HG02840 (cell line): Measurements from ENCODE around the gene IRS4.

Source experiments
- ATAC-seq: cut with Tn5 transposase; IDR thresholded peaks from one replicate; pipeline ENCODE4 v1.9.1; 2021; ENCODE audit warnings: mild to moderate bottlenecking, moderate library complexity, moderate number of reproducible peaks; ENCODE audit not compliant: unreplicated experiment, low FRiP score

The IRS4 gene

DNA sequence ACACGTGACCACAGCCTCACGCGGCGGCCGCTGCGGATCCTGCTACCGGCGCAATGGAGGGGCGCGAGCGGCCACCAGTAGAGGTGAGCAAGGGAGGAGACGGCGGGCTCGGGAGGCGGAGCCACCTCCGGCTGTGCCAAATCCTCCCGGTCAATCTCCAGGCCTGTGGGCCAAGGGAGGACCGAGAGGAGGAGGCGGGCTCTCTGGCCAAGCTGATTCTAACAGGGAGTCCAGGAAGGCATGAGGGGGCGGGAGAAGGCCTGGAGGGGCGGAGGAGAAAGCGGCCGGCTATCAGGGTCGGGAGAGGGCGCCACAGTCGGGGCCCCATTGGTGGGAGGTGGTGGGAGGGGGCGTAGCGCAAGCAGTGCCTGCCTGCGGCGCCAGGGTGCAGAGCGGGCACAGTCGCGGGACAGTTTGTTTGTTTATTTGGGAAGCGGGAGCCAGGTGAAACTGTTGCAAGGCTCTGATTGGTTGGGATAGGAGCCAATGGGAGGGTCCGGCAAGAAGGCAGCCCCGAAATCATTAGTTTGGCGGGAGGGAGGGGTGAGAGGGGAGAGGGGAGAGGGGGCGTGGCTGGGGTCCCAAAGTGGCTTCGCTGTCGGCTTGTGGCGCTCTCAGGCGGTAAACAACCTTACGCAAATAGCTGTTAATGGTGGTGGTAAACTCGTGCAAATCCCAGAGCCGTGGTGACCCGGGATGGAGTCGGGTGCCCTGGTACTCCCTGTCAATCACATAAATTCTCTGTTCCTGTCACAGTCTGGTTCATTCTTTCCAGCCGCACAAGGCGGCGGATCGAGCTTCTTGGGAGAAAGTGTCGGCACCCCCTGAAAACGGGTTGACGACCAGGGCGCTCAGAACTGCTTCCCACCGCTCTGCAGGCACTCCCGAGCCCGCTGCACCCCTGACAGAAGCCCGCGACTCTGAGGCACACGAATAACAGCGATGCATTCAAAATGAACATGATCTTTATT is at the start of gene IRS4:
IRS4 (minus strand) TSS at position 55 of the 971 bp plus-strand sequence.
- ATAC-seq, result no peak

DNA sequence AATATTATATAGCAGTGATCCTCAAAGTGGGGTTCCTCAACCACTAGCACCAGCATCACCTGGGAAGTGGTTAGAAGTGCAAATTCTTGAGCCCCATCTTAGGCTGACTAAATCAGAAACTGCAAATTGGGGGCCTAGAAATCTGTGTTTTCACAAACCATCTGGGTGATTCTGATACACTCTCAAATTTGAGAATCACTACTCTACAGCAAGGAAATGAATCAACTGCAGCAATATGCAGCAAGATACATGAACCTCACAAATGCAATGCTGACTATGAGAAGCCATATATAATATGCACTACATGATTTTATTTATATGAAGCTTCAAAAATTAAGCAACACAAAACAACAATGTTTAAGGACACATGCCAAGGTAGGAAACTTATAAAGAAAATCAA is 36.2 kb upstream of the IRS4 start:
- no peak for ATAC-seq

DNA sequence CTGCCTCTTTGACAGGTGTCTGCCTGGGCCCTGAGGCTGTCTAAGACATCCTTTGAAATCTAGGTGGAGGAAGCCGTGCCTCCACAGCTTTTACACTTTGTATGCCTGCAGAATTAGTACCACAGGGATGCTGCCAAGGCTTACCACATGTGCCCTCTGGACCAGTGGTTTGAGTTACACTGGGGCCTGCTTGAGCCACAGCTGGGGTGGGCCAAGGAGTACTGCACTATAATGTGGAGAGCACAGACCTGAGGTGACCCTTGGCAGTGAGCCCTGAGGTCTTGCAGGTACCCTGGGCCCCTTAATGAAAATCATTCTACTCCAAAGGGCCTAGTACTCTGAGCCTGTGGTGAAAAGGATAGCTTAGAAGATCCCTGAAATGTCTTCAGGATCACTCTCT is 27.2 kb upstream of the IRS4 start:
- ATAC-seq, result no peak

DNA sequence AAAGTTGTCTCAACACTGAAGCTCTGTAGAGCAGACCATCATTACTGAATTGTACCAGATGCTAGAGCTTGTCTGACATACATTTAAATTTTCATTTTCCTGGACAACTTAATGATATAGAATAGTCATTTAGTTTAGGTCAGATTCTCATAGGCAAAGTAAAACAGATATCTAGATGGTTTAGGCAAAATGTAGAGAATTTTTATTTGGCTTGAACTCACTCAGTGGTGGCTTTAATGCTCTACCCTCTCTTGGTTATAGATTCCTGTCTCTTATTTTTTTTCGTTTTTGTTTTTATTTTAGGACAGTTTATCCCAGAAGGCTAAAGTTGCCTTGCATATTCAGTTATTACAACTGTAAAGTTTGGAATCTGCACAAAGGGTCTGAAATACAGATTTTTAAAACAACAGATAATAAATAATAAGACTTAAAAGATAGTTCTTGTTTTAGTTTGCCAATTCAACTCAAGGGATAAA is 4.0 kb upstream of the IRS4 start:
- ATAC-seq, result no peak

DNA sequence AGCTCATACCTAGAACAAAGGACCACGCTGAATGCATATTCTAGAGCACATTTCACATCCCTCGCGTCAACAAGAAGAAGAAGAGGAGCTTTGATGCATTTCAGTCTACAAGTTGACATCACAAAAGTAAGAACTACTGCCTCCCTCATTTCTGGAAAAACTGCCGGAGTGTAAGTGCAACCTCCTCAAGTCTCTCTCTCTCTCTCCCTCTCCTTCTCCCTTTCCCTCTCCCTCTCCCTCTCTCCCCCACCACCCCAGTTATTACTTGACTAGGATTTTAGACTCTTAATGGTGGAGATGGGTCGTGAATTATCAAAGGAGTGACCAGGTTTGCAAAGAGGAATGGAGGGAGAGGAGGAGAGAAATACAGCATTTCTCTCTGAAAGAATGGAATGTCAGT is 1.4 kb upstream of the IRS4 start:
- no peak for ATAC-seq

DNA sequence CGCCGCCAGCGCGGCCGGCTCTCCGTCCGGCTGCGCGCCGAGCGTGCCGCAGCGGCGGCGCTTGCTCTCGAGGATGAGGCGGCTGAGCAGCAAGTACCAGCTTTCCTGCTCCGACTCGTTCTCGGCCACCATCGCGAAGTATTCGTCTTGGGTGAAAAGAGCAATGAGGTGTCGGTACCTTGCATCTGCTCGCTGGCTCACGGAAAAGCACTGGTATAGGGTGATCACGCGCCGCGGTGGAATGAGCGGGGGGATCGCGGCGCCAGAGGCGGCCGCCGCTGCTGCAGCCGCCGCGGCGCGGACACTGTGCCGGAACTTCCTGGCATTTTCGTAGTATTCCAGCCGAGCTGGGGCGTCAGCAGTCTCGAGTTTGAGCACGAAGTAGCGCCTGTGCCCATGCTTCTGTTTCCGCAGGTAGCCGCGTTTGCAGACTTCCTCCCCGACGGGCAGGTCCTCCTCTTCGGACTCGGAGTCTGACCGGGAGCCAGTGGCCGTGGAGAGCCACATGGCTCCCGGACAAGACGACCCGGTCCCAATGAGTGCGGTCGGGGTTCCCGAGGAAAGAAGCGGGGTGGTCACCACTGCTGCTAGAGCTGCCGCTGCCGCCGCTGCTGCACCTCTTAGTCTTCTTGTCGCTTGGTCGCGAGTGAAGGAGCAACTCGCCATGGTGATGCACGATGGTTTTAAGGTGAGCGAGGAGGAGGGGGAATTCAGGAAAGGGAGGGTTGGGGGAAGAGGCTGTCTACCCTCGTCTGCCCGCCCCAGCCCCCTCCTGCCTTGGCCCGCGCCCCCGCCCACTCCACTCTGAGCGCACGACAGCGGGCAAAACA is 469 bp downstream of the IRS4 start:
- ATAC-seq, result no peak

DNA sequence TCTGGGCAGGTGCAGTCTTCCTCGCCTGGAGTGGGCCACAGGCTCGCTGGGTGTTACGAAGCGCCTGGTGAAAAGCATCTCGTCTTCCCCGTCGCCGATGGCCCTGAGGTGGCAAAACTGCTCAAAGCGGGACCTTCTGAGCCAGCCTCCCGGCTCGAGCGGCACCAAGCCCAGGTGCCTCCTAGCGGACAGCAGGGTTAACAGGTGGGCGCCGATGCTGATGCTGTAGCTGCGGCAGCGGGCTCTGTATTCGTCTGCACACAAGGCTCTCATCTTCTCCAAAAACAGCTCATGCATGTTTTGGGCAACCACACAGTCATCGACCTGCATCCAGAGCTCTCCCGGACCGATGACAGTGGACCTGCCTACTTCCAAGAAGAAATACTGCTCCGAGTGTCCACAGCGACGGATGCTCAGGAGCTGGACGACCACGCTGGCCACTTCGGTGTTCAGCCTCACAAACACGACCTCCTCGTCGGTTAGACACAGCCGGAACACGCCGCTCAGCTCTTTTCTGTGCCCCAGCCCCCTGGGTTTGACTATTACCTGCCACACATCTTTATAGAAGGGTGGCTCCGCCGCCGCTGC is 1.2 kb downstream of the IRS4 start:
- no peak for ATAC-seq

DNA sequence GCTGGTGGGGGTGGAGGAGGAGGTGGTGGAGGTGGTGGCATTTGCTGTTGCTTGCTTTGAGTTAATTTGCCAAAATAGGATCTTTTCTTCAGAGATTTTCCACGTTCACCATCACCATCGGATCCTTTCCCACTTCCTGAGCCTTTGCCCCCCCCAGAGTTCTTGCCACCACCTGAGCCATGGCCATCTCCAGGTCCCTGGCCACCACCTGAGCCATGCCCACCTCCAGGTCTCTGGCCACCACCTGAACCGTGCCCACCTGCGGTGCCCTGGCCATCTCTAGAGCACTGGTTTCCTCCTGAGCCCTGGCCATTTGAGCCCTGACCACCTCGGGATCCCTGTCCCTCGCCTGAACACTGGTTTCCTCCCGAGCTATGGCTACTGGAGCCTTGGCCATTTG is 1.9 kb downstream of the IRS4 start:
- no peak for ATAC-seq

DNA sequence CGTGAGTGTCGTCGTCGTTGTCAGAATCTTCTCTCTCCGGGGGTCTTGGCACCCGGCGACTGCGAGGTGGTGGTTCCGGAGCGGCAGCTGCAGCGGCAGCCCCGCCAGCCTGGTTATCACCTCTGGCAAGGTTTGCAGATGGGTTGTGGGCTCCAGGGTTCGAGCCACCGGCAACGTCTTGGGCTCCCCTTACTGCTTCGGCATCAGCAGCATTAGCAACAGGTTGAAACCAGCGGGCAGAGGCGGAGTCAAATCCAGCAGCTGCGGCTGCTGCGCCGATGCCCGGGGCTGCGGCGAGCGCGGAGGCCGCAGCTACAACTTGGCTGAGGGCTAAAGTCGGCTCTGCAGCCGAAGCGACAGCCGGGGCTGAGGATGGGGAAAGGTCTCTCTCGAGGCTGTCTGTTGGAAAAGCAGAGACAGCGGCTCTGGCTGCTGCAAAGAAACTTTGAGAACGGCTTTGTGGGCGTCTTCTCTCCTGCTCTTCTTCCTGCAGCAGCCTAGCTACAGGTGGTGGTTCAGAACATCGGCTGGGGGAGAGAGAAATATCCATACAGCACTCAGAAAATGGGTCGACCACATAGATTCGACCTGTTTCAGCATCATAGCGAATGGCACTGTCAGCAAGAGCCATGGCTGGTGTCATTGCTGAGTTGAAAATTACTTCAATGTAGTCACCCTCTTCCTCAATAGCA is 3.6 kb downstream of the IRS4 start:
- no peak for ATAC-seq

DNA sequence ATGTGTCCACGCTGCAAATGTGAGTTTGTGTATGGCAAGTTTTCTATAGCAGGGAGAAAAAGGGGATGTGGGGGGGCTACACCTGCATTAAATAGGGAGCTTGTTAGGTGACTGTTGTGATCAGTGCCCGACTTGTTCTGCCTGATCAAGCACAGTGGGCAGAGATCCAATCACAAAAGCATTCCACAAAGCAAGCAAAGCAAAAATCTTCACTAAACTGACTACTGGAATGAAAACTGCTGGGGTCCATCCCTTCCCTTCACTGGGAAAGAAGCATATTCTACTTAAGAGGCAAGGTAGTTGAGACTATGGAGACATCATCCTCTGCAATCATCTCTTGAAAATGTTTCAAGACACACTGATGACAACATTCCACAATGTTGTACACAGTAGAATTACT is 5.2 kb downstream of the IRS4 start:
- ATAC-seq, result no peak

DNA sequence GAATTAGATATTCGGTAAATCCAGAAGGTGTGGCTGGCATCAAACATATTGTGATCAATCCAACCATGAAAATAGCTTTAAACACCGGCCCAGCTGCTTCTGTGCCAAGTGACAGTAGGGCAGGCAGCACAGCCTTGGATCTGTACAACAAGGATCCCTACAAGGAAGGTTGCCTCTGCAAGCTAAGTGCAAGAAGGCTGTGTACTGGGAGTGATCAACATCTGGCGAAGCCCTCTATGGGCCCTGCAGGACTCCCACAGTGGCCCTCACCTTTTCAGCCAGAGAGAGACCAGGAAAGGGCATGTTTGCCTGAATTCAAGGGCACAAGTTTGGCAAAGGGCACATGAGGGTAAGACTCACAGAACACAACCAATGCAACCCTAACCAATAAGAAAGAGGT is 9.6 kb downstream of the IRS4 start:
- ATAC-seq, result no peak

DNA sequence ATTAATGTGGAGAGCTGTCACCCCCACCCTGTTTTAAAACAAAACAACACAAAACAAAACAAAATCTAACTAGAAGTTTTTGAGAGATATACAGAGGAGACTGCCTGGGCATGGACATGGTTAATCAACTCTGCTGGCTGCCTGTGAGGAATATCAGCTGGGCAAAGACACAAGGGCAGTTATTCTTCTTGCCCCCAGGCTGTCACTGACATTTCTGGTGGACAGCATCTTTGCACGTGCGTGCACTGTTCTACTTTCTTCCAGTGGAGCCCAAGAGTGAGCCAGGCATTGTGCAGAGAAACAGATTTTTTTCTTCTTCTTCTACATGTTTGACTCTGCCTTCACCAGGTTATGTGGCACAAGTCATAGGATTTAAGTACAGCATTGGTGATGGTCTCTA is 13.8 kb downstream of the IRS4 start:
- ATAC-seq, result no peak

DNA sequence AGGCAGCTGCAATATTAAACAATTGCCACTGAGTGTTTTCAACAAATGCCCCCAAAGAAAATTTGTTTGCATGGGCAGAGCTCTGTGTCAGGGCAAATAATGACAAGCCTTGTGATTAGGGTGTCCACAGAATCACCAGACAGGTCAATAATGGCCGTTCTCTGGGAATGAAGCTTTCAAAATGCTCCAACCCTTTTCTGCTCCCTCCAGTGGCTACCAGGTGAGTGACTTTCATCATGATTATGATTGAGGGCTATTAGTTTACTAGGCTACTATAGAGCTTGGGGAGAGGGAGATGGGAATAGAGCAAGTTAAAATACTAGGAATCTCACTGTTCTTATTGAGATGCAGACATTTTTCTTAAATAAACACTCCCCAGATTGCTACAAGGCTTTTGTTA is 23.5 kb downstream of the IRS4 start:
- ATAC-seq, result no peak

DNA sequence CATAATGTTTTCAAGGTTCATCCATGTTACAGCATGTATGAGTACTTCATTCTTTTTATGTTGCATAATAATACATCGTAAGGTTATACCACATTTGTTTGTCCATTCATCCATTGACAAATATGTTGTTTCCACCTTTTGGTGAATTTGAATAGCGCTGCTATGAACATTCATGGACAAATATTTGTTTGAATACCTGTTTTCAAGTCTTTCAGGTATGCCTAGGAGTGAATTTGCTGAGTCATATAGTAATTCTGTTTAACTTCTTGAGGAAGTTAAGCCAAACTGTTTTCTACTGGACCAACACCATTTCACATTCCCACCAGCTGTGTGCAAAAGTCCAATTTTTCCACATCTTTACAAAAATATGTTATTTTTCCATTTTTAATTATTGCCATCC is 31.5 kb downstream of the IRS4 start:
- ATAC-seq, result no peak

DNA sequence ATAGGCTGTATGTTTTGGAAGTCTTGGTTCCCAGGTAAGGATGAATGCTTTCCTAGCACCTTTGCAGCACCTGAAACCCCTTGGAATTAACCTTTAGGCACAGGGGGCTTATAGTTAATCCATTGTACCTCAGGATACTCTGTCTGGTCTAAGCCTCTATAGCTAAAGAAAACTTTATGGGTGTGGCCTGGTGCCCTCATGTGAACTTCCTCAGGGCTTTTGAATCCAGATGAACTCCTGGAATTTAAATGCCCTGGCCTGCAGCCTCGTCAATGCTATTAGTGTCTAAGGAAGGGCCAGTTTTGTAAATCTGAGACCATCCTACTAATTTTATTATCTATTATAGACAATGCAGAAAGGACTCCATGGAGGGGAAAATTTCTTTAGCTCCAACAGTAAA is 33.8 kb downstream of the IRS4 start:
- no peak for ATAC-seq

DNA sequence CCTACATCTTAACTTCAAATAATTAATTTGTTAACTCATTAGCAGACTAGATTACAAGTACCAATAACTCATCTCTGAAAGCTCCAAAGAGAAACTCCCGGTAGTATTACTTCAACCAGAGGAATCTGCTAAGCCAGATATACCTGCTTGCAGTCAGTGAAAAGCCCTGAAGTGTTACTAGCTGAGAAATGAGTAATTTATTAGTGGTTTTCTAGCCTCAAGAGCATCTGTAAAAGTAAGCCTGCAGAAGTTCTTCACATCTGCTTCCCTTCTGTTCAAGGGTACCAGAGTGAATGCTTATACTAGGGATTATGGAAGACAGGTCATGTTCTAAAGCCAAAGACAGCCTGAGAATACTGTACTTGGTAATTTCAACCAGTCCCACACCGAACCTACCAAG is 34.7 kb downstream of the IRS4 start:
- ATAC-seq, result no peak

DNA sequence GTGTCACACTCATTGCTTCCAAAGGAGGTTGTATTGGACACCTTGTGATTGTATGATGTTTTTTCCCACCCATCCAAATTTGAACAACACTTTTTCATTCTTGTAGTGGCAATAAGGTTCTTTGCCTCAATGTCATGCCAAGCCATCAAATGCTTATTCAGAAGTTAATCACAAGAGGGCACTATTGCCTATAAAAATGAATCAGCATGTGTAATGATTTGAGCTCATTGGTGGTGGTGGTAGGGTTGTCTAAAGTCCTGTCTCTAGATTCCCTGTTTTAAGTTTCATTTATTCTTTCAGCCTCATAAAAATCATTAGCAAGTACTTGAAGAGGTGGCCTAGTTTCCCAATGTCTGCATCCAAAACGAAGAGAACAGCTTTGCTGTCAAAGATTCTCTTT is 37.0 kb downstream of the IRS4 start:
- ATAC-seq, result no peak

DNA sequence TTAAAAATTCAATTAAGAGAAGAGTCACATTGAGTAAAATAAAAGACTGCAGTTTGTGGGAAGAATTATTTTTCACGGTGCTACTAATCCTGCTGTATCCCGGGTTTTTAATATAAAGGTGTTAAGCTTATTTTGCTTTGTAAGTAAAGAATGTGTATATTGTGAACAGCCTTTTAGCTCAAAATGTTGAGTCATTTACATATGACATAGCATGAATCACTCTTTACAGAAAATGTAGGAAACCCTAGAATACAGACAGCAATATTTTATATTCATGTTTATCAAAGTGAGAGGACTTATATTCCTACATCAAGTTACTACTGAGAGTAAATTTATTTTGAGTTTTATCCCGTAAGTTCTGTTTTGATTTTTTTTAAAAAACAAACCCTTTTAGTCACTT is 39.7 kb downstream of the IRS4 start:
- ATAC-seq, result no peak
